B cell (primary cell): ENCODE results near the gene ARHGEF38. TPM values are rescaled to one million over a fixed set of nuclear protein-coding genes. Genes with fewer than 3 reads are reported as not detected.

Source experiments
- ATAC-seq: fragments of 200-7000 bp; cut with Tn5 transposase; one replicate; pipeline ENCODE4 v1.10.0; 2021; ENCODE audit warnings: low read depth, mild to moderate bottlenecking, moderate number of reproducible peaks, moderate library complexity
- CTCF ChIA-PET: fragments of 350-600 bp; sonication (Branson Sonifier 250); formaldehyde crosslinking; loops from one replicate; lab custom pipeline; 2021; ENCODE audit warnings: antibody characterized with exemption, inconsistent platforms; lab: Charles Lee
- POLR2A ChIA-PET: fragments of 350-600 bp; sonication (Branson Sonifier 250); formaldehyde crosslinking; loops from one replicate; lab custom pipeline; 2021; ENCODE audit warnings: antibody characterized with exemption; lab: Charles Lee
- DNase-seq: peaks from one replicate; pipeline ENCODE4 v3.0.0; 2013
- H2AFZ ChIP-seq: 2 replicates; pipeline ENCODE4 v1.6.1; 2012; ENCODE audit warnings: mild to moderate bottlenecking, low read depth, low read length; ENCODE audit not compliant: insufficient read depth, poor library complexity, severe bottlenecking
- H3K27ac ChIP-seq, 2 donors: 1 replicate in 1 of 2; 2 replicates in 1 of 2; pipeline ENCODE4 v1.5.1; 2012 to 2013; ENCODE audit warnings: low read length in 2 of 2, mild to moderate bottlenecking in 2 of 2, moderate library complexity in 1 of 2
- H3K27me3 ChIP-seq, 4 experiments: fragments of 200-600 bp in 1 of 4; sonication (generic) in 1 of 4; replicated peaks in 1 of 4; 1 replicate in 2 of 4; 2 replicates in 2 of 4; pipeline versions ENCODE4 v1.6.1 to v1.7.0; 2013 to 2016; ENCODE audit warnings: low read length in 3 of 4, mild to moderate bottlenecking in 2 of 4, mixed read lengths in 1 of 4, moderate library complexity in 1 of 4; ENCODE audit not compliant: insufficient read depth in 4 of 4, control insufficient read depth in 3 of 4; ENCODE audit errors: control extremely low read depth in 1 of 4
- H3K36me3 ChIP-seq, 2 experiments: replicated peaks in 1 of 2; 1 replicate in 1 of 2; 2 replicates in 1 of 2; pipeline versions ENCODE4 v1.6.1 to v1.7.1; 2013; ENCODE audit warnings: low read length in 1 of 2; ENCODE audit not compliant: insufficient read depth in 2 of 2, control insufficient read depth in 1 of 2; ENCODE audit errors: control extremely low read depth in 1 of 2, extremely low read depth in 1 of 2
- H3K4me1 ChIP-seq, 2 donors: fragments of 200-600 bp in 1 of 2; sonication (generic) in 1 of 2; 1 replicate in 1 of 2; 2 replicates in 1 of 2; pipeline versions ENCODE4 v1.5.1 to v1.6.1; 2013 to 2017; ENCODE audit warnings: low read length in 2 of 2; ENCODE audit not compliant: control insufficient read depth in 2 of 2, insufficient read depth in 2 of 2
- H3K4me2 ChIP-seq: replicated peaks from 2 replicates; pipeline ENCODE3; 2012; ENCODE audit warnings: mild to moderate bottlenecking, low read depth, low read length; ENCODE audit not compliant: poor library complexity, severe bottlenecking
- H3K4me3 ChIP-seq, 5 experiments: fragments of 200-600 bp in 1 of 5; sonication (generic) in 1 of 5; 1 replicate in 3 of 5; 2 replicates in 2 of 5; pipeline versions ENCODE4 v1.5.1 to v1.7.0; 2011 to 2016; ENCODE audit warnings: low read length in 4 of 5, mild to moderate bottlenecking in 4 of 5, low read depth in 2 of 5, control low read depth in 1 of 5, moderate library complexity in 1 of 5; ENCODE audit not compliant: insufficient read depth in 1 of 5; ENCODE audit errors: control extremely low read depth in 1 of 5, extremely low read depth in 1 of 5
- H3K79me2 ChIP-seq: fragments of 200-600 bp; sonication (generic); one replicate; pipeline ENCODE4 v1.6.0; 2016; ENCODE audit warnings: low read length; ENCODE audit not compliant: control insufficient read depth, insufficient read depth
- H3K9ac ChIP-seq: fragments of 200-600 bp; sonication (generic); 2 replicates; pipeline ENCODE4 v1.6.1; 2017; ENCODE audit warnings: mild to moderate bottlenecking, low read length, moderate library complexity
- H3K9me3 ChIP-seq, 3 donors: one replicate each; pipeline versions ENCODE4 v1.6.1 to v1.7.1; 2013; ENCODE audit warnings: low read length in 2 of 3; ENCODE audit not compliant: control insufficient read depth in 2 of 3, insufficient read depth in 1 of 3; ENCODE audit errors: control extremely low read depth in 1 of 3
- H4K20me1 ChIP-seq: 2 replicates; pipeline ENCODE4 v1.6.0; 2012; ENCODE audit warnings: mild to moderate bottlenecking, low read length; ENCODE audit not compliant: insufficient read depth, control insufficient read depth, poor library complexity, severe bottlenecking
- H3K27ac Mint-ChIP-seq: one replicate; pipeline ENCODE4 v1.8.0; 2021; ENCODE audit warnings: mixed read lengths
- H3K27me3 Mint-ChIP-seq: one replicate; pipeline ENCODE4 v1.8.0; 2021; ENCODE audit warnings: mixed read lengths
- H3K4me1 Mint-ChIP-seq: one replicate; pipeline ENCODE4 v1.8.0; 2021; ENCODE audit warnings: mixed read lengths
- H3K4me3 Mint-ChIP-seq: one replicate; pipeline ENCODE4 v1.8.0; 2021; ENCODE audit warnings: mixed read lengths
- H3K9me3 Mint-ChIP-seq: one replicate; pipeline ENCODE4 v1.8.0; 2022; ENCODE audit warnings: mixed read lengths; ENCODE audit not compliant: insufficient read depth
- EZH2 ChIP-seq: IDR thresholded peaks from 2 replicates; pipeline ENCODE4 v1.6.1; 2012; ENCODE audit warnings: borderline replicate concordance, low read depth, mild to moderate bottlenecking, moderate library complexity, low read length; ENCODE audit not compliant: insufficient read depth, poor library complexity, severe bottlenecking
- WGBS: methylation state at CpG from one replicate; pipeline ENCODE4 v1.1.5; 2013; ENCODE audit warnings: missing lambda C conversion rate; ENCODE audit not compliant: insufficient coverage; 5-methylcytosine and 5-hydroxymethylcytosine counted together
- intact Hi-C: fragments of 100-400 bp; cut with micrococcal nuclease; formaldehyde crosslinking; loops from one replicate; pipeline ENCODE4 v1.10.0; 2022
- polyA plus RNA-seq: library from polyadenylated mRNA; depleted of rRNA; stranded (reverse); fragments of >200 nt; gene quantifications from 2 replicates; pipeline ENCODE4 v1.2.3, GENCODE V29; 2012
- total RNA-seq, 2 donors: library from RNA; stranded (reverse); fragments of 120-200 nt in 1 of 2; gene quantifications; 1 replicate in 1 of 2; 2 replicates in 1 of 2; pipeline versions ENCODE4 v1.2.3 to v1.2.4, GENCODE V29; 2013 to 2022
- TF ChIP-seq, protein P1 (sequence below): fragments of 200-600 bp; IDR thresholded peaks from one replicate; pipeline ENCODE4 v1.8.0; 2022; ENCODE audit warnings: antibody characterized with exemption, mild to moderate bottlenecking

Gene ARHGEF38
- total and polyA plus RNA-seq, 2 donors (not counting 1 experiment from before 2014, with no cell fraction given): not detected

DNA sequence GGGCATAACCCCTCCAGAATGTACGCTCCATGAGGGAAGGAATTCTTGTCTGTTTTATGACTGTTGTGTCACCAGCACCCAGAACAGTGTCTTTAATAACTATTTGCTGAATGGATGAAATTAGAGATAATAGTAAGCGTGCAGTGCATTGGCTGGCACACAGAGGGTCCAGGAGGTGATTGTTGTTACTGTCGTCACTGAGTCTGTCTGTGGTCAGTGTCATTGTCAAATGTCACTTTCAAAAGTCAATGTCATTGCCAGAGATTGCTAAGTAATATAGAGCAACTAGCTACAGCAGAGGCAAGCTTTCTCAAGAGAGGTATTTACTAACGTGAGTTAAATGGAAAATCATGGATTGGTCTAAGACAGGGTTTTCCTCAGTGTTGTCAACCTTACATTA is 70.7 kb downstream of the ARHGEF38 start:
- no peak overlapping the region for H2AFZ ChIP-seq
- H3K4me1 ChIP-seq: no peaks in the 10 kb centered on the region
- intact Hi-C loops: no loop called here
- no peaks in the 10 kb centered on the region for H3K79me2 ChIP-seq
- no peaks in the 10 kb centered on the region for H3K36me3 ChIP-seq
- Mint-ChIP-seq H3K4me1 (no peaks in the 10 kb centered on the region), H3K27ac (no peak overlapping the region), H3K9me3 (no peaks in the 10 kb centered on the region), H3K27me3 (peaks cover 5% of the 10 kb centered on the region), H3K4me3 (no peak overlapping the region)
- H3K9me3 ChIP-seq: no peaks in the 10 kb centered on the region
- H4K20me1 ChIP-seq: no peaks in the 10 kb centered on the region
- 93% methylated on average over 2 of the region's 4 CpGs for WGBS
- H3K4me2 ChIP-seq: no peak overlapping the region
- ChIA-PET POLR2A (no interaction called here), CTCF (no interaction called here)
- H3K27ac ChIP-seq: no peak overlapping the region
- DNase-seq: no peak
- H3K27me3 ChIP-seq: no peaks in the 10 kb centered on the region
- no peak overlapping the region for H3K4me3 ChIP-seq
- TF ChIP-seq, protein P1, sequence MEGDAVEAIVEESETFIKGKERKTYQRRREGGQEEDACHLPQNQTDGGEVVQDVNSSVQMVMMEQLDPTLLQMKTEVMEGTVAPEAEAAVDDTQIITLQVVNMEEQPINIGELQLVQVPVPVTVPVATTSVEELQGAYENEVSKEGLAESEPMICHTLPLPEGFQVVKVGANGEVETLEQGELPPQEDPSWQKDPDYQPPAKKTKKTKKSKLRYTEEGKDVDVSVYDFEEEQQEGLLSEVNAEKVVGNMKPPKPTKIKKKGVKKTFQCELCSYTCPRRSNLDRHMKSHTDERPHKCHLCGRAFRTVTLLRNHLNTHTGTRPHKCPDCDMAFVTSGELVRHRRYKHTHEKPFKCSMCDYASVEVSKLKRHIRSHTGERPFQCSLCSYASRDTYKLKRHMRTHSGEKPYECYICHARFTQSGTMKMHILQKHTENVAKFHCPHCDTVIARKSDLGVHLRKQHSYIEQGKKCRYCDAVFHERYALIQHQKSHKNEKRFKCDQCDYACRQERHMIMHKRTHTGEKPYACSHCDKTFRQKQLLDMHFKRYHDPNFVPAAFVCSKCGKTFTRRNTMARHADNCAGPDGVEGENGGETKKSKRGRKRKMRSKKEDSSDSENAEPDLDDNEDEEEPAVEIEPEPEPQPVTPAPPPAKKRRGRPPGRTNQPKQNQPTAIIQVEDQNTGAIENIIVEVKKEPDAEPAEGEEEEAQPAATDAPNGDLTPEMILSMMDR: no peak
- no peak overlapping the region for H3K9ac ChIP-seq
- ATAC-seq: no peak

DNA sequence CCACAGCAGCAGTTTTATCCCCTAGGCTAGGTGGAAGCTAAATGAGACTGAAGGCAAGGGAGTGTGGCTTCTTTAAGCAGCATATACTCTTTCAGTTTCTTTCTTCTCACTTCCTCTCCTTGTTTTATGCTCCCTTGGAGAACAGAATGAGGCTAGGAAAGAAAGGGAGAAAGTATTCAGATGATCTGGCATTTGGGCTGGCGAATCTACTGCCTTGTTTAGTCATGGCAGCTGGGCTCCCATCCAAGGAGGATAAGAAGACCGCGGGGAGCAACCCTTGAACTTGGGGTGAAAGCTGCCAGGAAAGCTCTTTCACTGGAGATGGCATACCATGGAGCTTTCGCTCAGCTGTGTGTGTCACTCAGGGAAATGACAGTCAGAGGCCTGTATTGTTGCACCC is 72.1 kb downstream of the ARHGEF38 start:
- Mint-ChIP-seq H3K9me3 (no peaks in the 10 kb centered on the region), H3K4me3 (no peak overlapping the region), H3K4me1 (no peaks in the 10 kb centered on the region), H3K27me3 (peaks cover 5% of the 10 kb centered on the region), H3K27ac (no peak overlapping the region)
- DNase-seq (no peak), ATAC-seq (no peak)
- Histone ChIP-seq H3K27ac (no peak overlapping the region), H3K79me2 (no peaks in the 10 kb centered on the region), H3K36me3 (no peaks in the 10 kb centered on the region), H3K9me3 (no peaks in the 10 kb centered on the region), H3K27me3 (peaks cover 0 to 3% (median 0%) of the 10 kb centered on the region in 4 experiments), H2AFZ (no peak overlapping the region), H3K4me1 (no peaks in the 10 kb centered on the region), H4K20me1 (no peaks in the 10 kb centered on the region), H3K4me2 (no peak overlapping the region), H3K4me3 (no peak overlapping the region), H3K9ac (no peak overlapping the region)
- no peak for TF ChIP-seq EZH2
- TF ChIP-seq, protein P1: no peak
- WGBS: 25% methylated on average over 3 of the region's 4 CpGs
- intact Hi-C loops: no loop called here
- ChIA-PET CTCF (no interaction called here), POLR2A (no interaction called here)
